NB4 (cell line): ENCODE measurements around the gene HTRA3.
A peak's percentile ranks its signal among the peaks of the same experiment; 100 is the strongest.

Experiments used
- CTCF ChIP-seq: IDR thresholded peaks from one replicate; pipeline ENCODE4 v1.5.1; 2012; ENCODE audit warnings: low read depth, low read length
- POLR2A ChIP-seq: IDR thresholded peaks from 2 replicates; pipeline ENCODE4 v1.6.1; 2011; ENCODE audit warnings: mild to moderate bottlenecking; ENCODE audit not compliant: insufficient read length; ENCODE audit errors: extremely low read depth

DNA sequence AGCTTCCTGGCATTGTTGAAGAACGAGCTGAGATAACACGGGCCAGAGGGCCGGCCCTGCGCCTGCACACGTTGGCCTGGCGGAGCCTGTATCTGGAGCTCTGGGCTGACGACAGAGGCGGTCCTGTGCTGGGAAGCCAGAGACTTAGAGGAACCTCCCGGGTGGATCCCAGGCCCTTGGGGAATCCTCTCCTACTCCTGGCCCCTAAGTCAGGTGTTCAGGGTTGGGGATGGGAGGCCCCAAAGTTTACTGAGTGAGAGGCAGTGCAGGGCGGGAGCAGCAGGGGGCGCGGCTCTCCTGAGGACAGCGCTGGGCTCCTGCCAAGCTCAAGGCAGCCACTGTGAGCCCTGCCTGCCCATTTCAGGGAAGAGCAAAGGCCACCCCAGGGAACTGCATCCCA, 2.5 kb upstream of the HTRA3 start:
- TF ChIP-seq CTCF = peak; percentile 98
- no peak for TF ChIP-seq POLR2A
